Measurements from ENCODE around the gene TEAD3. TPM values are rescaled to one million over a fixed set of nuclear protein-coding genes. Genes with fewer than 3 reads are reported as not detected.

Gene TEAD3
- total RNA-seq, 1 donor from 2014 or later = 43.4 TPM

GRCh38 chr6:35510916-35511561, 14.2 kb upstream of the TEAD3 start:
- peaks cover 2% of the 10 kb centered on the region for H3K4me1 Mint-ChIP-seq (ENCODE audit: low read depth)
- no peak overlapping the region for H3K27ac Mint-ChIP-seq
- H3K9me3 Mint-ChIP-seq (ENCODE audit: low read depth) = no peaks in the 10 kb centered on the region
- no peaks in the 10 kb centered on the region for H3K36me3 Mint-ChIP-seq (ENCODE audit: insufficient read depth)
- peaks cover 37% of the 10 kb centered on the region for H3K27me3 Mint-ChIP-seq
- DNase-seq (ENCODE audit: low spot score, unreplicated experiment) = no peak
- TF ChIP-seq CTCF (IDR thresholded peaks at IDR 0.05; ENCODE audit: unreplicated experiment) = no peak
- no peak overlapping the region for H3K4me3 Mint-ChIP-seq (ENCODE audit: low read depth)

- no peak for TF ChIP-seq CTCF (IDR thresholded peaks at IDR 0.05; ENCODE audit: unreplicated experiment)
- H3K36me3 Mint-ChIP-seq (ENCODE audit: insufficient read depth) = no peaks in the 10 kb centered on the region
- no peak overlapping the region for H3K27ac Mint-ChIP-seq
Measured at GRCh38 chr6:35508542-35508941, 11.7 kb upstream of the TEAD3 start.

GRCh38 chr6:35508027-35508426, 11.1 kb upstream of the TEAD3 start:
- H3K4me1 Mint-ChIP-seq (ENCODE audit: low read depth) = peaks cover 6% of the 10 kb centered on the region
- peaks cover 41% of the 10 kb centered on the region for H3K27me3 Mint-ChIP-seq
- H3K9me3 Mint-ChIP-seq (ENCODE audit: low read depth) = no peaks in the 10 kb centered on the region
- H3K4me3 Mint-ChIP-seq (ENCODE audit: low read depth) = no peak overlapping the region
- no peaks in the 10 kb centered on the region for H3K36me3 Mint-ChIP-seq (ENCODE audit: insufficient read depth)
- no peak for DNase-seq (ENCODE audit: low spot score, unreplicated experiment)
- H3K27ac Mint-ChIP-seq = no peak overlapping the region
- no peak for TF ChIP-seq CTCF (IDR thresholded peaks at IDR 0.05; ENCODE audit: unreplicated experiment)

More at GRCh38 chr6:35508542-35508941, 11.7 kb upstream of the TEAD3 start:
- no peak for DNase-seq (ENCODE audit: low spot score, unreplicated experiment)
- peaks cover 41% of the 10 kb centered on the region for H3K27me3 Mint-ChIP-seq
- H3K4me3 Mint-ChIP-seq (ENCODE audit: low read depth) = no peak overlapping the region
- H3K9me3 Mint-ChIP-seq (ENCODE audit: low read depth) = no peaks in the 10 kb centered on the region
- peaks cover 6% of the 10 kb centered on the region for H3K4me1 Mint-ChIP-seq (ENCODE audit: low read depth)

GRCh38 chr6:35507221-35507620, 10.3 kb upstream of the TEAD3 start:
- H3K9me3 Mint-ChIP-seq (ENCODE audit: low read depth) = no peaks in the 10 kb centered on the region
- peaks cover 6% of the 10 kb centered on the region for H3K4me1 Mint-ChIP-seq (ENCODE audit: low read depth)
- H3K4me3 Mint-ChIP-seq (ENCODE audit: low read depth) = no peak overlapping the region
- TF ChIP-seq CTCF (IDR thresholded peaks at IDR 0.05; ENCODE audit: unreplicated experiment) = no peak
- H3K27me3 Mint-ChIP-seq = peaks cover 41% of the 10 kb centered on the region
- H3K27ac Mint-ChIP-seq = no peak overlapping the region
- no peak for DNase-seq (ENCODE audit: low spot score, unreplicated experiment)
- H3K36me3 Mint-ChIP-seq (ENCODE audit: insufficient read depth) = no peaks in the 10 kb centered on the region

- TF ChIP-seq CTCF (IDR thresholded peaks at IDR 0.05; ENCODE audit: unreplicated experiment) = no peak
- peaks cover 6% of the 10 kb centered on the region for H3K4me1 Mint-ChIP-seq (ENCODE audit: low read depth)
- peaks cover 41% of the 10 kb centered on the region for H3K27me3 Mint-ChIP-seq
Measured at GRCh38 chr6:35506536-35506935, 9.7 kb upstream of the TEAD3 start.

More at GRCh38 chr6:35506536-35506935, 9.7 kb upstream of the TEAD3 start:
- no peaks in the 10 kb centered on the region for H3K9me3 Mint-ChIP-seq (ENCODE audit: low read depth)
- DNase-seq (ENCODE audit: low spot score, unreplicated experiment) = no peak
- H3K4me3 Mint-ChIP-seq (ENCODE audit: low read depth) = no peak overlapping the region
- H3K36me3 Mint-ChIP-seq (ENCODE audit: insufficient read depth) = no peaks in the 10 kb centered on the region
- H3K27ac Mint-ChIP-seq = no peak overlapping the region

Data from progenitor cell of endocrine pancreas (in vitro differentiated cells).